Nephron (organoid): Measurements from ENCODE around the gene C22orf39.

ENCODE experiments used
- H3K27ac Mint-ChIP-seq, 3 experiments: 2 replicates each; pipeline ENCODE4 v1.8.0; 2020; ENCODE audit warnings: mixed read lengths in 3 of 3, mild to moderate bottlenecking in 2 of 3, moderate library complexity in 1 of 3
- H3K27me3 Mint-ChIP-seq: 2 replicates; pipeline ENCODE4 v1.8.0; 2021; ENCODE audit warnings: low read depth, mild to moderate bottlenecking, moderate library complexity, mixed read lengths
- H3K36me3 Mint-ChIP-seq: 2 replicates; pipeline ENCODE4 v1.8.0; 2020; ENCODE audit warnings: low read depth, mixed read lengths
- H3K4me1 Mint-ChIP-seq: 2 replicates; pipeline ENCODE4 v1.8.0; 2020; ENCODE audit warnings: mixed read lengths
- H3K4me3 Mint-ChIP-seq, 3 experiments: 2 replicates each; pipeline ENCODE4 v1.8.0; 2020; ENCODE audit warnings: mild to moderate bottlenecking in 3 of 3, mixed read lengths in 3 of 3, moderate library complexity in 2 of 3
- H3K9me3 Mint-ChIP-seq: 2 replicates; pipeline ENCODE4 v1.8.0; 2020; ENCODE audit warnings: mixed read lengths
- TF ChIP-seq, protein P1 (sequence below), 3 experiments: fragments of 200-600 bp; sonication (generic); IDR thresholded peaks; one replicate each; pipeline ENCODE4 v1.5.0; 2021; ENCODE audit warnings: antibody characterized with exemption in 3 of 3; ENCODE audit not compliant: unreplicated experiment in 3 of 3

Gene C22orf39

DNA sequence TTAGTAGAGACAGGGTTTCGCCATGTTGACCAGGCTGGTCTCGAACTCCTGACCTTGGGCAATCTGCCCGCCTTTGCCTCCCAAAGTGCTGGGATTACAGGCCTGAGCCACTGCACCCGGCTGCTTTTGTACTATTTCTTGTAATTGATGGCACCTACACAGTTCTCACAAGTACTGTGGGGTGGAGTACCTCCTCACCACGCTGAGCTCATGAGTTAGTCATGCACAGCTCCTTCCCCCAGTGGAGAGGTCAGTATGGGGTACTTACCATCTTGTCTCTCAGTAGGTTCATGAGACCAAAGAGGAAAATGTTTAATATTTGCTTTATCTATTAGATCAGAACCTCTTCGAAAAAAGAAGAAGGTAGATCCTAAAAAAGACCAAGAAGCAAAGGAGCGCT is 13.1 kb downstream of the C22orf39 start:
- TF ChIP-seq, protein P1, sequence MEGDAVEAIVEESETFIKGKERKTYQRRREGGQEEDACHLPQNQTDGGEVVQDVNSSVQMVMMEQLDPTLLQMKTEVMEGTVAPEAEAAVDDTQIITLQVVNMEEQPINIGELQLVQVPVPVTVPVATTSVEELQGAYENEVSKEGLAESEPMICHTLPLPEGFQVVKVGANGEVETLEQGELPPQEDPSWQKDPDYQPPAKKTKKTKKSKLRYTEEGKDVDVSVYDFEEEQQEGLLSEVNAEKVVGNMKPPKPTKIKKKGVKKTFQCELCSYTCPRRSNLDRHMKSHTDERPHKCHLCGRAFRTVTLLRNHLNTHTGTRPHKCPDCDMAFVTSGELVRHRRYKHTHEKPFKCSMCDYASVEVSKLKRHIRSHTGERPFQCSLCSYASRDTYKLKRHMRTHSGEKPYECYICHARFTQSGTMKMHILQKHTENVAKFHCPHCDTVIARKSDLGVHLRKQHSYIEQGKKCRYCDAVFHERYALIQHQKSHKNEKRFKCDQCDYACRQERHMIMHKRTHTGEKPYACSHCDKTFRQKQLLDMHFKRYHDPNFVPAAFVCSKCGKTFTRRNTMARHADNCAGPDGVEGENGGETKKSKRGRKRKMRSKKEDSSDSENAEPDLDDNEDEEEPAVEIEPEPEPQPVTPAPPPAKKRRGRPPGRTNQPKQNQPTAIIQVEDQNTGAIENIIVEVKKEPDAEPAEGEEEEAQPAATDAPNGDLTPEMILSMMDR (IDR thresholded peaks at IDR 0.05; ENCODE audit: unreplicated experiment in 3 of 3), result no peak
- no peak overlapping the region for H3K27ac Mint-ChIP-seq
- no peaks in the 10 kb centered on the region for H3K27me3 Mint-ChIP-seq
- peaks cover 25% of the 10 kb centered on the region for H3K4me1 Mint-ChIP-seq
- H3K4me3 Mint-ChIP-seq, result peak overlapping the region; percentile 94 to 97 (median 95)
- H3K36me3 Mint-ChIP-seq, result peaks cover 18% of the 10 kb centered on the region
- H3K9me3 Mint-ChIP-seq, result no peaks in the 10 kb centered on the region

DNA sequence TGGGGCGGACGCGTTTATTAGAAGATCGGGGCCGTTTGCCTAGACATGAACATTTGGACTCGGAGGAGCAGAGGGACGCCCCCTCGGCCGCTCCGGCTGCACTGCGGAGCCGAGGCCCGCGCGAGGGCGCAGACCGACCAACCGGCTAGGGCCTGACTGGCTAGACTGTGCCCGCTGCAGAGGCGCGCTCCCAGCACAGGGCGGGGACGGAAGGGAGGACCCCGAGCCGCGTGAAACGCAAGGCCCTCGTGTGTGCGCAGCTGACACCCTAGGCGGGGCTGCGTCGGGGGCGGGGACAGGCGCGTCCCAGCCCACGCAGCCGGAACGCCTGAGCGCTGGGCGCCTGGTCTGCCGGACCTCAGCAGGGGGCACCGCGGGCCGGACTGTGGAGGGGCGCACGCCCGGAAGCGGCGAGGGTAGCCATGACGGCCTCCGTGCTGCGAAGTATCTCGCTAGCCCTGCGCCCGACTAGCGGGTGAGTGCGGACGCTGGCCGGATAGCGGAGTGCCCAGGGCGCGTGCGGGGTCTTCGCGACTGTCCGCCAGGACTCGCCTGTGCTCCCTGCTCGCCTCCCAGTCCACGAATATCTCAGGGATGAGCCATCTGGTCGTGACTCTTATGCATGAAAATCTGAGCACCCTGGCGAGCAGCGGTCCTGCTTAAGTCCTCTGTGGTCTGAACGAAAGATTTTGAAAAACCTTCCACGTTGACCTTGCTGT is 15.2 kb downstream of the C22orf39 start, which contains the start of gene MRPL40:
MRPL40 (plus strand) TSS at position 413 of the 719 bp plus-strand sequence; CDS start at position 423, 10 bp downstream.
- Mint-ChIP-seq H3K4me3 (peak within 1 kb of the TSS; percentile 94 to 97 (median 95)), H3K4me1 (peaks cover 21% of the 10 kb centered on the region), H3K27ac (peak within 1 kb of the TSS; percentile 90 to 97 (median 95)), H3K27me3 (no peaks in the 10 kb centered on the region), H3K36me3 (peaks cover 12% of the 10 kb centered on the region), H3K9me3 (no peaks in the 10 kb centered on the region)
- TF ChIP-seq, protein P1 (IDR thresholded peaks at IDR 0.05; ENCODE audit: unreplicated experiment in 3 of 3), result no peak

DNA sequence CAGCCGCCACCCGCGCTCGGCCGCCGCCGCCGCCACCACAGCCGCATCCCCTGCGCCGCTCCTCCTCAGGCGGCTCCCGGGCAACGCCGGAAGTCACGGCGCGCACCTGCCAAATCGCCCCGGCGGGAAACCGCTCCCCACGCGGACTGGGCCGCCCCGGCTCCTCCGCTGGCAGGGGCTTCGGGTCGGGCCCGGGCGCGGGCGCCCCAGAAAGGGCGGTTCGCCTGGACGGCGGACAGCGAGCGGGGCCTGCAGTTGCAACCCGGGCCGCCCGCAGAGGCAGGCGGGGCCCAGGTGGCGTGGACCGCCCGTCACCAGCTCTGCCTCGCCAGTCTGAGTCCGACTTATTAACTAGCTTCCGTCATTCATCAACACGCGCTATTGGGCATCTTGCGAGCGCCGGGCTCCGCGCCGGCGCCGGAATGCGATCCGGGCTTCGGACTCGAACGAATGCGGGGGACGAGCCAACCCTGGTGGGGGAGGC is 15.8 kb downstream of the C22orf39 start, which contains the start of gene HIRA:
HIRA (minus strand) TSS at position 85 of the 484 bp plus-strand sequence. CDS start 257 bp downstream, outside the sequence.
- peaks cover 10% of the 10 kb centered on the region for H3K36me3 Mint-ChIP-seq
- H3K27me3 Mint-ChIP-seq, result no peaks in the 10 kb centered on the region
- no peaks in the 10 kb centered on the region for H3K9me3 Mint-ChIP-seq
- peak within 1 kb of the TSS; percentile 94 to 97 (median 95) for H3K4me3 Mint-ChIP-seq
- peak within 1 kb of the TSS; percentile 90 to 97 (median 95) for H3K27ac Mint-ChIP-seq
- H3K4me1 Mint-ChIP-seq, result peaks cover 21% of the 10 kb centered on the region
- TF ChIP-seq, protein P1 (IDR thresholded peaks at IDR 0.05; ENCODE audit: unreplicated experiment in 3 of 3), result no peak

DNA sequence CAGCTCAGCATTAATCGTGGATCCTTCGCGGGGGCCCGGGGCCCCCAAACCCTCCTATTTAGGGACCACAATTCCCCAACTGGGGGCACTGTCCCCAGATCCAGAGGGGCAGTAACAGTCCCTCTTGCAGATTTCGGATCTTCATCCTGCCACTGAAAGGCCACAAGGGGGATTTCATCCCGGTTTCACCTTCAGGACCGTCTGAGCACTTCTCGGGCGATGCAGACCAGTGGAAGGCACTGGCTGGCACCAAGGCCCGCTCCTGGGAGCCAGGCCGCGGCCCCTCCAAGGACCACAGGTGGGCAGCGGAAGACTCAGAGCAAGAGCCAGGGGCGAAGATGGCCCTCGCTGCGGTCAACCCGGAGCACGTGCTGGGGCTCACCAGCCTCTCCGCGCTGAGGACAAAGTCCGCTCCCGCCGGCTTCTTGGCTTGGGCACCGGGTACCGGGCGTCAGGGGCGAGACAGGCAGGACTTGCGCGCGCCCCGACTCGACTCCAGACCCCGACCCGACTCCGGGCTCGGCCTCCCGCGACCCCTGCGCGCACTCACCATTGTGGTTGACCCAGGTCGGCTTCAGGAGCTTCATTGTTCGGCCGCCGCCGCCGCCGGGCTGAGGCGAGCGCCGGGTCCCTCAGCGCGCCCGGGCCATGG is 16.5 kb downstream of the C22orf39 start:
- H3K4me1 Mint-ChIP-seq, result peaks cover 21% of the 10 kb centered on the region
- H3K27me3 Mint-ChIP-seq, result no peaks in the 10 kb centered on the region
- no peaks in the 10 kb centered on the region for H3K9me3 Mint-ChIP-seq
- H3K36me3 Mint-ChIP-seq, result peaks cover 7% of the 10 kb centered on the region
- peak overlapping the region; percentile 69 to 74 (median 70) for H3K27ac Mint-ChIP-seq
- TF ChIP-seq, protein P1 (IDR thresholded peaks at IDR 0.05; ENCODE audit: unreplicated experiment in 3 of 3), result no peak
- H3K4me3 Mint-ChIP-seq, result peak overlapping the region; percentile 77 to 89 (median 88)

DNA sequence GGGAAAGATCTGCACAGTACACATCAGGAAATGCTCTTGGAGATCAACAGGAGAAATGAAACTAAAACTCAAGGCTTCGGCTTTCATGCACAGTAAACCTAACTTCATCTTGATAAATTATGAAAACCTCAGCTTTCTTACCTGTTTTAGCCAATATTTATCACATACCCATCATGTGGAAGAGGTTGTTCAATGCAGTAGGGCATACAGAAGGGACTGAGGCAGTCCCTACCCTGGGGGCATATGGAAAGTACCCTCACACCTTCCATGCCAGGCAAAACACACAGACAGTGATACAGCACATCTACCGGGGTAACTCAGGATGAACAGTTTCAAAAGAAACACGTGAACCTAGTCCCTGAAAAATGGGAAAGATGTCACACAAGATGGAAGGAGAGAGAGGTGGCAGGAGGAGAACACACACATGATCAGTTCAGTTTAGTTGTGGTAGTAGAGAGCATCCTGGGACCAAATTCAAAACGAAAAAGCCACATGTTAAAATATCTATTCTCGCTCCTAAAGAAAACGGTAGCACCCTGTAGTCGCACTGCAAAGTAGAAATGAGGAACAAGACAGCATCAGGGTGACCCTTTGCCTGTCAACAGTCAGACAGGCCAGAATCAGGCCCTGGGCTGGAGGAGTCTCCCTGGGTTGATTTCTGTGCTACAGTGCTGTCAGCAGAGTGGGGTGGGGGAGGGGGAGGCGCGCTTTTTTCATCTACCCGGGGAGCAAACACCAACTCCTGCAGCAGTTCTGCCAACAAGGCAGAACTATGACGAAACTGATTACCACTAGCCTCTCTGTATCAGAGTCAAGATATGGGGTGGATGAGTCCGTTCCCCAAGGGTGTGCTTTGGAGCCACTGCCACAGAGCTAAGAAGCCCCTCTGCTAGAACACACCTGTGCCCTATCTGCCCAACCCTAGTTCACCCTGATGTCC is 17.3 kb downstream of the C22orf39 start:
- H3K27me3 Mint-ChIP-seq, result no peaks in the 10 kb centered on the region
- H3K4me1 Mint-ChIP-seq, result peaks cover 21% of the 10 kb centered on the region
- H3K36me3 Mint-ChIP-seq, result peaks cover 2% of the 10 kb centered on the region
- no peaks in the 10 kb centered on the region for H3K9me3 Mint-ChIP-seq
- peak overlapping the region; percentile 77 to 89 (median 88) for H3K4me3 Mint-ChIP-seq
- peak overlapping the region; percentile 69 to 74 (median 70) for H3K27ac Mint-ChIP-seq
- TF ChIP-seq, protein P1 (IDR thresholded peaks at IDR 0.05; ENCODE audit: unreplicated experiment in 3 of 3), result no peak
